Stimulated activated CD8-positive, alpha-beta memory T cell treated with anti-CD3 and anti-CD28 coated beads, Interleukin-4, amount 100 ng/mL, for 24 hours (primary cell): ENCODE measurements around the gene COG1.

Experiments
- DNase-seq: peaks from one replicate; pipeline ENCODE4 v3.0.0-alpha.2; 2020; ENCODE audit warnings: low read depth

Gene COG1

GRCh38 chr17:73198930-73199260 lies 6.0 kb downstream of the COG1 start:
- DNase-seq, result no peak

GRCh38 chr17:73199751-73200317 lies 7.0 kb downstream of the COG1 start:
- DNase-seq, result no peak

DNA sequence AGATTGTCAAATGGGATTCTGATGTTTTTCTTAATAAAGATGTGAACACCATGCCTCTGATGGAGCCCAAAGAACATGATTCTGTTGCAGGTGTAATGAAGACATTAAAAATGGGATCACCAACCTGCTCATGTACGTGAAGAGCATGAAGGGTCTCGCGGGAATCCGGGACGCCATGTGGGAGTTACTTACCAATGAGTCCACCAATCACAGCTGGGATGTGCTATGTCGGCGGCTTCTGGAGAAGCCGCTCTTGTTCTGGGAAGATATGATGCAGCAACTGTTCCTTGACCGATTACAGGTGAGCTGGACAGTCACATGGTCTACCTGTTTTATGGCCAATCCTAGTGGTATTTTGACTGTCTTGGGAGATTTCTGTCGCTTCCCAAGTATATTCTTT lies 7.6 kb downstream of the COG1 start:
- DNase-seq, result no peak

GRCh38 chr17:73201215-73202069 lies 8.6 kb downstream of the COG1 start:
- DNase-seq, result no peak

DNA sequence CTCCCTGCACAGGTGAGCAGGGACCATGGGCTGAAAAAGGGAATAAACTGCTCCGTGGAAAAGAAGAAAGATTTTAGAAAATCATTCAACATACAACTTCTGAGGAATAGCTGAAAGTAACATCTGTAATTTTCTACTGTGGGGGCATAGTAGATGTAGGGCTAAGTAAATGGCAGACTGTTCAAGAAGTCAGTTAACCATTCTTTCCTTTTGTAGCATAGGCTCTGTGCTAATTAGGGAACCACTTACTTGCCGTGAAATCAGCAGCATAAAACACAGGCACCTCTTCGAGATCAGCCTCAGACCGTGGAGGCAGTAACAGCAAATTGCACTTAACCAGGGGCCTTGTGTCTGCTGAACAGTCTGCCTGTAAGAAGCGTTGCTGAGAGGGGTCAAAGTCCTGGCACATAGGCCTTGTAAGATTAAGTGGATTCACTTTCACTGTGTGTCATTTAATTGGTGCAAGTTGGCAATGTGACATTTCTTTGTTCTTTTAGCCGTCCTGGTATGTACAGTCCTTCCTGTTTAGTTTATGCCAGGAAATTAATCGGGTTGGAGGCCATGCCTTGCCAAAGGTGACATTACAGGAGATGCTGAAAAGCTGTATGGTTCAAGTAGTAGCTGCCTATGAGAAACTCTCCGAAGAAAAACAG lies 10.4 kb downstream of the COG1 start:
- DNase-seq, result no peak

GRCh38 chr17:73203788-73204479 lies 11.1 kb downstream of the COG1 start:
- peak; percentile 9 for DNase-seq

GRCh38 chr17:73205459-73205961 lies 12.7 kb downstream of the COG1 start:
- DNase-seq, result no peak

GRCh38 chr17:73208139-73208827 lies 15.4 kb downstream of the COG1 start:
- DNase-seq, result no peak

DNA sequence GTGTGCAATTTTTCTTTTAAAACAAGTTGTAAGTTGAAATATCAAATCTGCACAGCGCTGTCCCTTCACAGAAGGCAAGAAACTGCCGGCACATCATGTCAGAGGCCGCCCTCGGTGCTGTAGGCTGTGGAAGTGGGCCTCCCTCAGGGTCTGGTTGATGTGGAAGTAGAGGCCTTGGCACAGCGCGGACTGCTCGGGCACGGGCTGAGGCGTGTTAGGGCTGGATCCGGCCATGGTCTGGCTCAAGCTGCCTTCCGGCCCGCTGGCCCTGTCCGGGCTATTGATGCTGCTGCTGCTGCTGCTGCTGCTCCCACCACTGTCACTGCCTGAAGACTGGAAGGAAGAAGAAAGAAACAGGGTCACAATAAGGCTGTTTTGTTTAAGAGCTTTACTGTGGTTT lies 16.6 kb downstream of the COG1 start:
- DNase-seq, result no peak

GRCh38 chr17:73210002-73210678 lies 17.3 kb downstream of the COG1 start:
- no peak for DNase-seq

DNA sequence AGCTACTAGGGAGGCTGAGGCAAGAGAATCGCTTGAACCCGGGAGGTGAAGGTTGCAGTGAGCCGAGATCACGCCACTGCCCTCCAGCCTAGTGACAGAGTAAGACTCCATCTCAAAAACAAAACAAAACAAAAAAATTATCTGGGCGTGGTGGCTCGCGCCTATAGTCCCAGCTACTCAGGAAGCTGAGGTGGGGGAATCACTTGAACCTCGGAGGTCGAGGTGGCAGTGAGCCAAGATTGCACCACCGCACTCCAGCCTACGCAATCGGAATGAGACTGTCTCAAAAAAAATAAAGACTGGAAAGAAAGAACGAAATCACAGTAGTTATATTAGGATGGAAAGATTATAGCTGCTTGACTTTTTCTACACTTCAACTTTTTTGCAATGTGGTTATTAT lies 18.9 kb downstream of the COG1 start:
- peak; percentile 40 for DNase-seq

GRCh38 chr17:73214008-73214407 lies 21.2 kb downstream of the COG1 start:
- no peak for DNase-seq

- no peak for DNase-seq
These were observed 22.0 kb downstream of the COG1 start for GRCh38 chr17:73214851-73215250.

DNA sequence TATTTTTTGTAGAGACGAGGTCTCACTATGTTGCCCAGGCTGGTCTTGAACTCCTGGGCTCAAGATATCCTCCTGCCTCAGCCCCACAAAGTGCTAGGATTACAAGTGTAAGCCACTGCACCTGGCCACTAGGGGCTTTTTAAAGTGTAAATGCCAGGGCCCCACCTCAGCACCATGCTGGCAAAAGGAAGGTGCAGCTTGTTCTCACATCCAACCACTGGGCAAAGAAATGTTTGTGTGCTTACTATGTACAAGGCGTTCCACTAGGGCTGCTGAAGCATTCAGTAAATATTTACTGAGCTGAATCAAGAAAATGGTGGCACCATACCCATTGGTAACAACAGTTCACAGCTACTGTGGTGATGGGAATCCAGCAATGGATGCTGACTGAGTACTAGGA lies 22.6 kb downstream of the COG1 start:
- DNase-seq, result no peak

DNA sequence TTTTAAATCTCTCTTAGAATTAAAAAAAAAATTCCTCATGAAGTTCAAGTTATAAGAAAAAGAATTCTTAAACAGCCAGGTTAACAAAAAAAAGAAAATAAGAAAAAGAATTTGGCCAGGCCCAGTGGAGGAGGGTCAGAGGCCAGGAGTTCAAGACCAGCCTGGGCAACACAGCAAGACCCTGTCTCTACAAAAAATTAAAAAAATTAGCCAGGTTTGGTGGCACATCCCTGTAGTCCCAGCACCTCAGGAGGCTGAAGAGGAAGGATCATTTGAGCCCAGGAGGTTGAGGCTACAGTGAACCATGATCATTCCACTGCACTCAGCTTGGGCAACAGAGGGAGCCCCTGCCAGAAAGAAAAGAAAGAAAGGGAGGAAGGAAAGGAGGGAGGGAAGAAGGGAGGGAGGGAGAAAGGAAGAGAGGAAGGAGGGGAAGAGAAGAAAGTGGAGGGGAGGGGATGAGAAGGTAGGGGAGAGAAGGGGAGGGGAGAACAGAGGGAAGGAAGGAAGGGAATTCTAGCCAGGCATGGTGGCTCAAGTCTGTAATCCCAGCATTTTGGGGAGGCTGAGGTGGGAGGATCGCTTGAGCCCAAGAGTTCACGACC lies 30.9 kb downstream of the COG1 start:
- no peak for DNase-seq

DNA sequence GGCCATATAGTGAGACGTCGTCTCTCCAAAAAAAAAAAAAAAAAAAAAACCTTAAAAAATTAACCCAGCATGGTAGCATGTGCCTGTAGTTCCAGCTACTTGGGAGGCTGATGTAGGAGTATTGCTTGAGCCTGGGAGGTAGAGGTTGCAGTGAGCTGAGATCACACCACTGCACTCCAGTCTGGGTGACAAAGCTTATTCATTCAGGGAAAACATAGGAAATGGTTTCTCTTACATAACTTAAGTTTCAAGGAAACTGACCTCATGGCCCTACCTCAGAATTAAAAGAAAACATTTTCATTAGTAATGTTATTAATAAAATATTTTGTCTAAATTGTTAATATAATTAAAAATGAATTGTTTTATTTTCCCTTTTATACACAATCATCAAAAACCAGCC lies 31.4 kb downstream of the COG1 start:
- no peak for DNase-seq

DNA sequence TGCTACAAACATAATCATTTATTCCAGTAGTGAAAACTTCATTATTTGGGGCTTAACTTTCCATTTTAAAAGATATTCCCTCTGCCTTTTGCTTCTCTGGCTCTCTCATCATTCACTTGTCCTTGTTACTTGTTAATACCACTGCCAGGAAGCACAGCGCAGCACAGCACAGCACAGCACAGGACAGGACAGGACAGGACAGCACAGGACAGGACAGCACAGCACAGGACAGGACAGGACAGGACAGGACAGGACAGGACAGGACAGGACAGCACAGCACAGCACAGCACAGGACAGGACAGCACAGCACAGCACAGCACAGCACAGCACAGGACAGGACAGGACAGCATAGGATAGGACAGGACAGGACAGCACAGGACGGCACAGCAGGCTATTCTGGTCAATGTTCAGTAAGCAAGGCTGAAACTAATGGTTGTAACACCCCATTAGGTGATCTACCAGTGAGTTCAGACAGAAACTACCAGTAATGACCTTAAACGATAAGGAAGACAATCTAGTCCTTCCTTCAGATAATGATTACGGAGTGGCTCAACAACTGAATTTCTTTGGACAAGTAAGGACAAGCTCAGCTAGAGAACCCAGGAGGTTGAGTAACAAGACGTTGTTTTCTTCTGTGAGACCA lies 31.9 kb downstream of the COG1 start:
- DNase-seq, result no peak

- no peak for DNase-seq
These were observed 33.8 kb downstream of the COG1 start for GRCh38 chr17:73226556-73227172.

DNA sequence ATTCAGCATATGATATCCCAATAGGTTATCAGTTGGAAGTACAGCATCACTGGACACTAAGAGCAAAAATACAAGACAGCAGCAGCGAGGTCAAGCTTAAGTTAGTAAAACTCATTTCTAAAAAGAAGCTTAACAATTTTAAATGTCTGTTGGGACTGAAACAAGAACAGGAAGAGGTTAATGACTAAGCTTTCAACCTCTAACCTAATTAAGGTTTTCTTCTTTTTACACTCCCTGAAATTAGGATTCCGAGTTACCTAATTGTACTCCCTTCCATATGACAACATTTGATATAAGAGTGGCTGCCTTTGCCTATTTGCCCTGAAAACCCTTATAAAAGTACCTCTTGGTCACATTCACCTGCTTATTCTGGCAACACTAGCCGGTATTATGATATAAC lies 34.5 kb downstream of the COG1 start:
- DNase-seq, result no peak

DNA sequence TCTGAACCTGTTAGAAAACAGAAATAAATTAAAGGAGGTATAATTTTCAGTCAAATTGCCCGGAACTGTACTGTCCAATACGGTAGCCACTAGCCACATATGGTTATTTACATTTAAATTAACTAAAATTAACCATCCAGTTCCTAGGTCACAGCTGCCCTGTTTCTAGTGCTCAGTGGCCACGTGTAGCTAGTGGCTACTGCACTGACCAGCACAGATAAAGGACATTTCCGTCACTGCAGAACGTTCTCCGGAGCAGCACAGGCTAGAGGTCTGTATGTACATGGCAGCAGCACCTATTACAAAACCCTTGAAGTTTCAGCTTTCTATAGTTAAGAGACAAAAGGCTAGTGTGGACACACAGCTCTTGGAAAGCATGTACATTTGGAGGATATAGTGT lies 35.1 kb downstream of the COG1 start:
- no peak for DNase-seq
